Osteocyte (in vitro differentiated cells): ENCODE results near the gene SORD. TPM values are rescaled to one million over a fixed set of nuclear protein-coding genes. Genes with fewer than 3 reads are reported as not detected.

Experiments
- DNase-seq: peaks from one replicate; pipeline ENCODE4 v3.0.0; 2021; ENCODE audit warnings: mixed read lengths; ENCODE audit not compliant: unreplicated experiment; ENCODE audit errors: extremely low spot score
- H3K27ac Mint-ChIP-seq: one replicate; pipeline ENCODE4 v1.8.0; 2021; ENCODE audit warnings: mild to moderate bottlenecking, mixed read lengths; ENCODE audit not compliant: unreplicated experiment
- H3K27me3 Mint-ChIP-seq: one replicate; pipeline ENCODE4 v1.8.0; 2021; ENCODE audit warnings: mixed read lengths; ENCODE audit not compliant: unreplicated experiment
- H3K36me3 Mint-ChIP-seq: one replicate; pipeline ENCODE4 v1.8.0; 2021; ENCODE audit warnings: mixed read lengths; ENCODE audit not compliant: unreplicated experiment
- H3K4me1 Mint-ChIP-seq: one replicate; pipeline ENCODE4 v1.8.0; 2021; ENCODE audit warnings: mixed read lengths; ENCODE audit not compliant: unreplicated experiment
- H3K4me3 Mint-ChIP-seq: one replicate; pipeline ENCODE4 v1.8.0; 2021; ENCODE audit warnings: mild to moderate bottlenecking, moderate library complexity, mixed read lengths; ENCODE audit not compliant: unreplicated experiment
- H3K9me3 Mint-ChIP-seq: one replicate; pipeline ENCODE4 v1.8.0; 2021; ENCODE audit warnings: mixed read lengths; ENCODE audit not compliant: unreplicated experiment
- CTCF ChIP-seq: fragments of 200-600 bp; sonication (generic); IDR thresholded peaks from 2 replicates; pipeline ENCODE4 v1.5.0; 2021; ENCODE audit warnings: antibody characterized with exemption, mild to moderate bottlenecking, moderate library complexity
- total RNA-seq: library from RNA; stranded (reverse); gene quantifications from 2 replicates; pipeline ENCODE4 v1.2.1, GENCODE V29; 2021

Gene SORD
- total RNA-seq, 1 donor from 2014 or later, result 9.8 TPM

- no peaks in the 10 kb centered on the region for H3K9me3 Mint-ChIP-seq
- no peak overlapping the region for H3K27ac Mint-ChIP-seq
- peaks cover 8% of the 10 kb centered on the region for H3K4me1 Mint-ChIP-seq
- no peaks in the 10 kb centered on the region for H3K36me3 Mint-ChIP-seq
- peaks cover 62% of the 10 kb centered on the region for H3K27me3 Mint-ChIP-seq
- no peak for TF ChIP-seq CTCF
- no peak for DNase-seq
- H3K4me3 Mint-ChIP-seq, result peak overlapping the region; percentile 38
Observed at GRCh38 chr15:45112143-45112590, 89.2 kb downstream of the SORD start.

GRCh38 chr15:45112591-45113379 is 89.8 kb downstream of the SORD start:
- H3K4me1 Mint-ChIP-seq, result peaks cover 9% of the 10 kb centered on the region
- H3K27me3 Mint-ChIP-seq, result peaks cover 62% of the 10 kb centered on the region
- peak overlapping the region; percentile 38 for H3K4me3 Mint-ChIP-seq
- H3K9me3 Mint-ChIP-seq, result no peaks in the 10 kb centered on the region
- no peak overlapping the region for H3K27ac Mint-ChIP-seq
- no peak for TF ChIP-seq CTCF
- no peaks in the 10 kb centered on the region for H3K36me3 Mint-ChIP-seq
- DNase-seq, result no peak

- DNase-seq, result no peak
- H3K4me1 Mint-ChIP-seq, result peaks cover 11% of the 10 kb centered on the region
- H3K27me3 Mint-ChIP-seq, result peaks cover 62% of the 10 kb centered on the region
- TF ChIP-seq CTCF, result no peak
- H3K4me3 Mint-ChIP-seq, result no peak overlapping the region
- H3K36me3 Mint-ChIP-seq, result no peaks in the 10 kb centered on the region
- H3K27ac Mint-ChIP-seq, result no peak overlapping the region
- H3K9me3 Mint-ChIP-seq, result no peaks in the 10 kb centered on the region
Observed at GRCh38 chr15:45113380-45113990, 90.5 kb downstream of the SORD start.

GRCh38 chr15:45114076-45114750 is 91.2 kb downstream of the SORD start, which contains the start of the genes DUOX2 and DUOXA2:
DUOX2 (minus strand) TSS chr15:45114172; CDS start chr15:45113411, 761 bp downstream.
DUOXA2 (plus strand) TSS chr15:45114326; CDS start chr15:45114606, 280 bp downstream.
- Mint-ChIP-seq H3K9me3 (no peaks in the 10 kb centered on the region), H3K4me3 (no peak within 1 kb of the TSS), H3K36me3 (no peaks in the 10 kb centered on the region), H3K27me3 (peaks cover 56% of the 10 kb centered on the region), H3K27ac (no peak within 1 kb of the TSS), H3K4me1 (peaks cover 11% of the 10 kb centered on the region)
- no peak for TF ChIP-seq CTCF
- DNase-seq, result no peak

GRCh38 chr15:45114751-45115085 is 91.7 kb downstream of the SORD start:
- no peaks in the 10 kb centered on the region for H3K9me3 Mint-ChIP-seq
- no peaks in the 10 kb centered on the region for H3K36me3 Mint-ChIP-seq
- H3K27me3 Mint-ChIP-seq, result peaks cover 51% of the 10 kb centered on the region
- H3K4me3 Mint-ChIP-seq, result no peak overlapping the region
- no peak overlapping the region for H3K27ac Mint-ChIP-seq
- no peak for DNase-seq
- TF ChIP-seq CTCF, result no peak
- peaks cover 11% of the 10 kb centered on the region for H3K4me1 Mint-ChIP-seq
